Epithelial cell of proximal tubule (primary cell): ENCODE measurements around the gene RGS18. TPM values are rescaled to one million over a fixed set of nuclear protein-coding genes. Genes with fewer than 3 reads are reported as not detected.

Experiments
- DNase-seq: peaks from one replicate; pipeline ENCODE4 v3.0.0-alpha.2; 2011; ENCODE audit warnings: low read depth
- H3K4me3 ChIP-seq: 2 replicates; pipeline ENCODE4 v1.5.1; 2011; ENCODE audit warnings: low read depth, mild to moderate bottlenecking, low read length
- CTCF ChIP-seq: conservative IDR thresholded peaks from 2 replicates; pipeline ENCODE4 v1.5.1; 2012; ENCODE audit warnings: low read depth, mild to moderate bottlenecking, low read length
- total RNA-seq: library from RNA; depleted of rRNA; stranded (reverse); fragments of >200 nt; gene quantifications from 2 replicates; pipeline ENCODE4 v1.2.3, GENCODE V29; 2015

Gene RGS18
- total RNA-seq, 1 donor from 2014 or later, result not detected

- H3K4me3 ChIP-seq, result no peak overlapping the region
- TF ChIP-seq CTCF, result no peak
- no peak for DNase-seq
Observed at GRCh38 chr1:192147696-192148095, 10.6 kb upstream of the RGS18 start.

GRCh38 chr1:192151176-192151575, 7.1 kb upstream of the RGS18 start:
- DNase-seq, result no peak
- no peak overlapping the region for H3K4me3 ChIP-seq
- no peak for TF ChIP-seq CTCF

- no peak for TF ChIP-seq CTCF
- no peak overlapping the region for H3K4me3 ChIP-seq
- DNase-seq, result no peak
Observed at GRCh38 chr1:192153276-192153675, 5.0 kb upstream of the RGS18 start.

- DNase-seq, result no peak
Observed at GRCh38 chr1:192157067-192157466, 1.2 kb upstream of the RGS18 start.

GRCh38 chr1:192159014-192159413, 752 bp downstream of the RGS18 start:
- no peak for TF ChIP-seq CTCF
- H3K4me3 ChIP-seq, result no peak overlapping the region
- no peak for DNase-seq

More at GRCh38 chr1:192157067-192157466, 1.2 kb upstream of the RGS18 start:
- no peak for TF ChIP-seq CTCF
- no peak overlapping the region for H3K4me3 ChIP-seq

GRCh38 chr1:192159781-192160180, 1.5 kb downstream of the RGS18 start:
- no peak overlapping the region for H3K4me3 ChIP-seq
- no peak for DNase-seq
- no peak for TF ChIP-seq CTCF

- H3K4me3 ChIP-seq, result no peak overlapping the region
- TF ChIP-seq CTCF, result no peak
- DNase-seq, result no peak
Observed at GRCh38 chr1:192160196-192160595, 1.9 kb downstream of the RGS18 start.
